Bronchial epithelial cell (primary cell): ENCODE data around the gene SENP1. TPM values are rescaled to one million over a fixed set of nuclear protein-coding genes. Genes with fewer than 3 reads are reported as not detected.
A peak's percentile ranks its signal among the peaks of the same experiment; 100 is the strongest.

Experiments used
- DNase-seq: peaks from one replicate; pipeline ENCODE4 v3.0.0-alpha.2; 2010; ENCODE audit warnings: low read depth
- FAIRE-seq: peaks from 2 replicates; lab custom pipeline; 2011; peaks lifted over from hg19 to GRCh38; lab: Jason Lieb, UNC
- H3K27me3 ChIP-seq: 2 replicates; pipeline ENCODE4 v1.5.1; 2011; ENCODE audit warnings: low read length; ENCODE audit not compliant: control insufficient read depth, insufficient read depth
- H3K36me3 ChIP-seq: 2 replicates; pipeline ENCODE4 v1.5.1; 2011; ENCODE audit warnings: low read length; ENCODE audit not compliant: control insufficient read depth, insufficient read depth
- H3K4me3 ChIP-seq: 2 replicates; pipeline ENCODE4 v1.5.1; 2011; ENCODE audit warnings: mild to moderate bottlenecking, low read depth, low read length, control low read depth
- CTCF ChIP-seq: IDR thresholded peaks from 2 replicates; pipeline ENCODE4 v1.5.1; 2011; ENCODE audit warnings: mild to moderate bottlenecking, moderate library complexity, low read length, control low read depth, inconsistent platforms; ENCODE audit not compliant: insufficient read depth, severe bottlenecking
- total RNA-seq: library from RNA; depleted of rRNA; stranded (reverse); fragments of >200 nt; gene quantifications from 2 replicates; pipeline ENCODE4 v1.2.1, GENCODE V29; 2014

Gene SENP1
- total RNA-seq, 1 donor from 2014 or later: 10.8 TPM

- DNase-seq: no peak
- TF ChIP-seq CTCF: no peak
- H3K36me3 ChIP-seq: no peaks in the 10 kb centered on the region
- peaks cover 39% of the 10 kb centered on the region for H3K27me3 ChIP-seq
- no peak for FAIRE-seq
- no peak overlapping the region for H3K4me3 ChIP-seq
Measured at GRCh38 chr12:48005750-48006021, 100.2 kb downstream of the SENP1 start.

GRCh38 chr12:48005001-48005749 lies 100.7 kb downstream of the SENP1 start:
- Histone ChIP-seq H3K4me3 (no peak overlapping the region), H3K27me3 (peaks cover 39% of the 10 kb centered on the region), H3K36me3 (no peaks in the 10 kb centered on the region)
- FAIRE-seq (no peak), DNase-seq (no peak)
- no peak for TF ChIP-seq CTCF

- Histone ChIP-seq H3K36me3 (no peaks in the 10 kb centered on the region), H3K4me3 (no peak within 1 kb of the TSS), H3K27me3 (peaks cover 37% of the 10 kb centered on the region)
- TF ChIP-seq CTCF: no peak
- FAIRE-seq: no peak
- no peak for DNase-seq
Measured at GRCh38 chr12:48004053-48004941, 101.6 kb downstream of the SENP1 start, which contains the start of gene COL2A1. TSS of gene COL2A1 (minus strand) at chr12:48004476. CDS start at chr12:48004321, 155 bp downstream.

GRCh38 chr12:48003226-48004052 lies 102.4 kb downstream of the SENP1 start:
- peaks cover 36% of the 10 kb centered on the region for H3K27me3 ChIP-seq
- DNase-seq (no peak), FAIRE-seq (peak; percentile 60)
- TF ChIP-seq CTCF: no peak
- no peak overlapping the region for H3K4me3 ChIP-seq
- H3K36me3 ChIP-seq: no peaks in the 10 kb centered on the region

- H3K36me3 ChIP-seq: no peaks in the 10 kb centered on the region
- no peak for FAIRE-seq
- H3K27me3 ChIP-seq: peaks cover 38% of the 10 kb centered on the region
- H3K4me3 ChIP-seq: no peak overlapping the region
- DNase-seq: peak; percentile 23
- no peak for TF ChIP-seq CTCF
Measured at GRCh38 chr12:48002773-48003218, 103.1 kb downstream of the SENP1 start.
